ENCODE measurements around the gene FAM186B. TPM values are rescaled to one million over a fixed set of nuclear protein-coding genes. Genes with fewer than 3 reads are reported as not detected.

Gene FAM186B
- polyA plus RNA-seq, 3 donors = not detected

DNA sequence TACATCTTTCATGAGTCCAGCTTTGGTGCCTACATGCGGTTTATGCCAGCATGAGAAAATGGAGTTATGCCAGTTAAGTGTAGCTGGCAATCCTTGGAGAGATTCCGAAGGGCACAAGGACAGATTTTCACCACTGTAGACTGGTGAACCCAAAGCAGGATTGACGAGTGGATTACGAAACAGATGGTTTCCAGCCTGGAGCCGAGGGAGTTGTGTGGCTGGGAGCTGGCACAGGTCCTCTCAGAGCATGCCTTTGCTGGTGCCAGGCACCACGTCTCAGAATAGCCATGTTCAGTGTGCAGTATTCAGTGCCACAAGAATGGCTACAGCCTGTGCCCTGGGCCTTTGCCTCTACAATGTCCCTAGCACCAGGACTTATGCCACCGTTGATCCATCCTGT lies 53.4 kb downstream of the FAM186B start:
- no peak overlapping the region for H3K27ac Mint-ChIP-seq
- Histone ChIP-seq H3K4me2 (replicated peaks; ENCODE audit: extremely low read depth, low read length, poor library complexity, severe bottlenecking) (no peak overlapping the region), H2AFZ (ENCODE audit: insufficient read depth, low read depth, low read length, poor library complexity, severe bottlenecking) (no peak overlapping the region)

GRCh38 chr12:49550693-49551252 lies 54.7 kb downstream of the FAM186B start:
- peaks cover 0 to 3% of the 10 kb centered on the region in 2 donors for H3K36me3 ChIP-seq (replicated peaks in 1 of 2; ENCODE audit: control insufficient read depth in 1 of 2, insufficient read depth in 2 of 2, low read length in 2 of 2)
- H3K4me2 ChIP-seq (replicated peaks; ENCODE audit: extremely low read depth, low read length, poor library complexity, severe bottlenecking) = no peak overlapping the region
- no peaks in the 10 kb centered on the region for H4K20me1 ChIP-seq (ENCODE audit: insufficient read depth, low read length)
- H3K27ac ChIP-seq (ENCODE audit: low read depth in 1 of 2, low read length in 2 of 2) = no peak overlapping the region
- Mint-ChIP-seq H3K27me3 (ENCODE audit: low read depth in 3 of 3) (peaks cover 48 to 62% (median 55%) of the 10 kb centered on the region in 3 donors), H3K27ac (no peak overlapping the region), H3K36me3 (peaks cover under 1 to 4% of the 10 kb centered on the region in 2 donors), H3K4me3 (peak overlapping the region in 1 of 2 donors; percentile 57), H3K9me3 (peaks cover 0 to 4% (median 1%) of the 10 kb centered on the region in 7 donors), H3K4me1 (peaks cover 12% of the 10 kb centered on the region)
- no peak for DNase-seq
- H2AFZ ChIP-seq (ENCODE audit: insufficient read depth, low read depth, low read length, poor library complexity, severe bottlenecking) = no peak overlapping the region
- no peaks in the 10 kb centered on the region for H3K79me2 ChIP-seq (ENCODE audit: insufficient read depth, low read length)
- TF ChIP-seq, protein P1, sequence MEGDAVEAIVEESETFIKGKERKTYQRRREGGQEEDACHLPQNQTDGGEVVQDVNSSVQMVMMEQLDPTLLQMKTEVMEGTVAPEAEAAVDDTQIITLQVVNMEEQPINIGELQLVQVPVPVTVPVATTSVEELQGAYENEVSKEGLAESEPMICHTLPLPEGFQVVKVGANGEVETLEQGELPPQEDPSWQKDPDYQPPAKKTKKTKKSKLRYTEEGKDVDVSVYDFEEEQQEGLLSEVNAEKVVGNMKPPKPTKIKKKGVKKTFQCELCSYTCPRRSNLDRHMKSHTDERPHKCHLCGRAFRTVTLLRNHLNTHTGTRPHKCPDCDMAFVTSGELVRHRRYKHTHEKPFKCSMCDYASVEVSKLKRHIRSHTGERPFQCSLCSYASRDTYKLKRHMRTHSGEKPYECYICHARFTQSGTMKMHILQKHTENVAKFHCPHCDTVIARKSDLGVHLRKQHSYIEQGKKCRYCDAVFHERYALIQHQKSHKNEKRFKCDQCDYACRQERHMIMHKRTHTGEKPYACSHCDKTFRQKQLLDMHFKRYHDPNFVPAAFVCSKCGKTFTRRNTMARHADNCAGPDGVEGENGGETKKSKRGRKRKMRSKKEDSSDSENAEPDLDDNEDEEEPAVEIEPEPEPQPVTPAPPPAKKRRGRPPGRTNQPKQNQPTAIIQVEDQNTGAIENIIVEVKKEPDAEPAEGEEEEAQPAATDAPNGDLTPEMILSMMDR (IDR thresholded peaks at IDR 0.05) = no peak
- H3K27me3 ChIP-seq (ENCODE audit: control insufficient read depth in 2 of 2, insufficient read depth in 2 of 2, low read length in 2 of 2) = peaks cover 4 to 42% of the 10 kb centered on the region in 2 donors
- intact Hi-C loops (cut with micrococcal nuclease) = no loop called here
- H3K9ac ChIP-seq (ENCODE audit: insufficient read depth, low read length, poor library complexity, severe bottlenecking) = no peak overlapping the region
- peaks cover 11 to 12% of the 10 kb centered on the region in 2 donors for H3K4me1 ChIP-seq (ENCODE audit: control insufficient read depth in 1 of 2, insufficient read depth in 2 of 2, low read length in 2 of 2)
- no CpG with 5 or more reads among the region's 6 CpGs for WGBS (ENCODE audit: insufficient coverage)
- H3K4me3 ChIP-seq (replicated peaks in 1 of 3; ENCODE audit: low read depth in 2 of 3, low read length in 3 of 3) = no peak overlapping the region
- H3K9me3 ChIP-seq (replicated peaks in 1 of 2; ENCODE audit: control insufficient read depth in 1 of 2, insufficient read depth in 1 of 2, low read length in 2 of 2) = no peaks in the 10 kb centered on the region

More for the DNA sequence above, 53.4 kb downstream of the FAM186B start:
- no peak overlapping the region for H3K4me3 ChIP-seq (replicated peaks in 1 of 3; ENCODE audit: low read depth in 2 of 3, low read length in 3 of 3)
- no peak for DNase-seq
- no peak overlapping the region for H3K27ac ChIP-seq (ENCODE audit: low read depth in 1 of 2, low read length in 2 of 2)
- H3K9ac ChIP-seq (ENCODE audit: insufficient read depth, low read length, poor library complexity, severe bottlenecking) = no peak overlapping the region
- Mint-ChIP-seq H3K9me3 (peaks cover 0 to 4% (median 1%) of the 10 kb centered on the region in 7 donors), H3K4me3 (no peak overlapping the region), H3K27me3 (ENCODE audit: low read depth in 3 of 3) (peaks cover 37 to 49% (median 47%) of the 10 kb centered on the region in 3 donors), H3K4me1 (peaks cover 12% of the 10 kb centered on the region), H3K36me3 (peaks cover 12 to 16% of the 10 kb centered on the region in 2 donors)
- 62% methylated on average over 7 of the region's 7 CpGs for WGBS (ENCODE audit: insufficient coverage)
- no peaks in the 10 kb centered on the region for H3K9me3 ChIP-seq (replicated peaks in 1 of 2; ENCODE audit: control insufficient read depth in 1 of 2, insufficient read depth in 1 of 2, low read length in 2 of 2)
- H3K79me2 ChIP-seq (ENCODE audit: insufficient read depth, low read length) = no peaks in the 10 kb centered on the region
- H3K27me3 ChIP-seq (ENCODE audit: control insufficient read depth in 2 of 2, insufficient read depth in 2 of 2, low read length in 2 of 2) = peaks cover 4 to 33% of the 10 kb centered on the region in 2 donors
- peaks cover 11 to 16% of the 10 kb centered on the region in 2 donors for H3K36me3 ChIP-seq (replicated peaks in 1 of 2; ENCODE audit: control insufficient read depth in 1 of 2, insufficient read depth in 2 of 2, low read length in 2 of 2)
- H3K4me1 ChIP-seq (ENCODE audit: control insufficient read depth in 1 of 2, insufficient read depth in 2 of 2, low read length in 2 of 2) = peaks cover 11 to 12% of the 10 kb centered on the region in 2 donors
- intact Hi-C loops (cut with micrococcal nuclease) = no loop called here
- no peaks in the 10 kb centered on the region for H4K20me1 ChIP-seq (ENCODE audit: insufficient read depth, low read length)
- TF ChIP-seq, protein P1 (IDR thresholded peaks at IDR 0.05) = no peak

All from CD14-positive monocyte (primary cell).